ENCODE data around the gene SUN5. TPM values are rescaled to one million over a fixed set of nuclear protein-coding genes. Genes with fewer than 3 reads are reported as not detected.

The SUN5 gene
- not detected for total RNA-seq
- not detected for polyA plus RNA-seq (ENCODE audit: insufficient read depth, low read depth, low replicate concordance)
- long read RNA-seq, donor 1 = 0 reads
- long read RNA-seq, donor 2 = 0 reads
- long read RNA-seq, donor 3 = 0 reads
- long read RNA-seq, donor 4 = 0 reads
- long read RNA-seq, donor 5 = 0 reads
- long read RNA-seq, donor 6 = 0 reads
- long read RNA-seq, donor 7 = 0 reads
- long read RNA-seq, donor 8 = 0 reads
- long read RNA-seq, donor 9 = 0 reads
- long read RNA-seq, donor 10 = 0 reads

- Histone ChIP-seq H3K27me3 (ENCODE audit: control insufficient read depth, insufficient read depth, low read length) (no peaks in the 10 kb centered on the region), H3K9ac (ENCODE audit: low read length in 3 of 3) (no peak within 1 kb of the TSS), H3K27ac (ENCODE audit: low read depth in 2 of 2, low read length in 2 of 2) (no peak within 1 kb of the TSS), H3K9me3 (ENCODE audit: control insufficient read depth in 2 of 3, insufficient read depth in 1 of 3, low read length in 3 of 3) (peaks cover 0 to 4% (median 0%) of the 10 kb centered on the region in 3 donors), H3K4me1 (ENCODE audit: control insufficient read depth in 2 of 3, insufficient read depth in 2 of 3, low read depth in 1 of 3, low read length in 3 of 3) (no peaks in the 10 kb centered on the region), H3K4me3 (ENCODE audit: low read length in 3 of 3) (no peak within 1 kb of the TSS), H3K36me3 (ENCODE audit: control insufficient read depth in 2 of 3, insufficient read depth in 3 of 3, low read length in 3 of 3) (no peaks in the 10 kb centered on the region)
- FAIRE-seq (no peak), DNase-seq (no peak)
- TF ChIP-seq, protein P1, sequence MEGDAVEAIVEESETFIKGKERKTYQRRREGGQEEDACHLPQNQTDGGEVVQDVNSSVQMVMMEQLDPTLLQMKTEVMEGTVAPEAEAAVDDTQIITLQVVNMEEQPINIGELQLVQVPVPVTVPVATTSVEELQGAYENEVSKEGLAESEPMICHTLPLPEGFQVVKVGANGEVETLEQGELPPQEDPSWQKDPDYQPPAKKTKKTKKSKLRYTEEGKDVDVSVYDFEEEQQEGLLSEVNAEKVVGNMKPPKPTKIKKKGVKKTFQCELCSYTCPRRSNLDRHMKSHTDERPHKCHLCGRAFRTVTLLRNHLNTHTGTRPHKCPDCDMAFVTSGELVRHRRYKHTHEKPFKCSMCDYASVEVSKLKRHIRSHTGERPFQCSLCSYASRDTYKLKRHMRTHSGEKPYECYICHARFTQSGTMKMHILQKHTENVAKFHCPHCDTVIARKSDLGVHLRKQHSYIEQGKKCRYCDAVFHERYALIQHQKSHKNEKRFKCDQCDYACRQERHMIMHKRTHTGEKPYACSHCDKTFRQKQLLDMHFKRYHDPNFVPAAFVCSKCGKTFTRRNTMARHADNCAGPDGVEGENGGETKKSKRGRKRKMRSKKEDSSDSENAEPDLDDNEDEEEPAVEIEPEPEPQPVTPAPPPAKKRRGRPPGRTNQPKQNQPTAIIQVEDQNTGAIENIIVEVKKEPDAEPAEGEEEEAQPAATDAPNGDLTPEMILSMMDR (IDR thresholded peaks at IDR 0.05; ENCODE audit: borderline replicate concordance, extremely low read depth, insufficient read depth) = no peak
- intact Hi-C loops (cut with DNase I) = no loop called here
Measured at GRCh38 chr20:33004141-33004751, at the start of gene SUN5. Gene SUN5, minus strand, starts transcription at chr20:33004433. Its CDS starts 93 bp downstream, at chr20:33004340.

DNA sequence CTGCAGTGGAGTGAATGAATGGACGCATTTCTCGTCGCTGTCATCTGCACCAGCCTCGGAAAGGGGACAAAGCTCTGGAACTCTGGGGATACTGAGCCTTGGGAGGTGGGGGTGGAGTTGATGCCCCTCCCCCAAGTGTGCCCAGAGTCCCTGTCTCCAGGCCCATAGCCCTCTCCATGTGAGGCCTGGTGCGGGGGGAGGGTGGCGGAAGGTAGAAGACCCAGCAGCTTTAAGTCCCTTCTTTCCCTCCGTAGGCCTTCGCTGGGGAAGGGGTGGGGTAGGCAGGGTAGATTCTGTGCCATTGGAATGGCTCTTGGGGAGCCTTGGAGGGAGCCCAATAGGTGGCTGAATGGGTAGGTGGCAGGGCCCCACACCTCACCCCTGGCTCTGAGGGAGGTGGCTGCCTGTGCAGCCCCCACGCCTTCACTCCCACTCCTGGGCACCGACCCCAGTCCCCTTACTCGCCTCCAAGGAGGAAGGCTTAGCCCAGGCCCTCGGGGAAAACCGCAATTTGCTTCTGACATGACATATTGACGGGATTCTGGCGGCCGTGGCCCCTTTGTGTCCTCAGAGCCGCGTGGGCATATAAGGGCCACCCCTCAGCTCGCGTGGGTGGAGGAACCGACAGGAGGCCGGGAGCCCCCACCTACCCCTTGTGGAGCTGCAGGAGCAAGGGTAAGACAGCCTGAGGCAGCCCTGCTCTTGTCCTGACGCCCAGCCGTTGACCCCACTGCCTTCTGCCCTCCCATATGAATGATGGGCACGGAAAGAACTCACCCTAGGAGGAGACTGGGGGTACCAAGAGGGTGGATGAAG lies 49.3 kb upstream of the SUN5 start, which contains the start of gene BPIFB3:
BPIFB3 (plus strand) TSS at position 613 of the 816 bp plus-strand sequence. CDS start 1,533 bp downstream, outside the sequence.
- no peaks in the 10 kb centered on the region for H3K9me3 ChIP-seq (ENCODE audit: control insufficient read depth in 2 of 3, insufficient read depth in 1 of 3, low read length in 3 of 3)
- H3K36me3 ChIP-seq (ENCODE audit: control insufficient read depth in 2 of 3, insufficient read depth in 3 of 3, low read length in 3 of 3) = no peaks in the 10 kb centered on the region
- H3K4me3 ChIP-seq (ENCODE audit: low read length in 3 of 3) = no peak within 1 kb of the TSS
- TF ChIP-seq, protein P1 (IDR thresholded peaks at IDR 0.05; ENCODE audit: borderline replicate concordance, extremely low read depth, insufficient read depth) = no peak
- no peaks in the 10 kb centered on the region for H3K27me3 ChIP-seq (ENCODE audit: control insufficient read depth, insufficient read depth, low read length)
- H3K4me1 ChIP-seq (ENCODE audit: control insufficient read depth in 2 of 3, insufficient read depth in 2 of 3, low read depth in 1 of 3, low read length in 3 of 3) = no peaks in the 10 kb centered on the region
- no peak for FAIRE-seq
- intact Hi-C loops (cut with DNase I) = no loop called here
- no peak for DNase-seq
- no peak within 1 kb of the TSS for H3K9ac ChIP-seq (ENCODE audit: low read length in 3 of 3)
- no peak within 1 kb of the TSS for H3K27ac ChIP-seq (ENCODE audit: low read depth in 2 of 2, low read length in 2 of 2)

GRCh38 chr20:33051333-33051732 lies 47.1 kb upstream of the SUN5 start:
- DNase-seq (no peak), FAIRE-seq (no peak)
- no peaks in the 10 kb centered on the region for H3K36me3 ChIP-seq (ENCODE audit: control insufficient read depth in 2 of 3, insufficient read depth in 3 of 3, low read length in 3 of 3)
- H3K27me3 ChIP-seq (ENCODE audit: control insufficient read depth, insufficient read depth, low read length) = no peaks in the 10 kb centered on the region
- no peaks in the 10 kb centered on the region for H3K4me1 ChIP-seq (ENCODE audit: control insufficient read depth in 2 of 3, insufficient read depth in 2 of 3, low read depth in 1 of 3, low read length in 3 of 3)
- H3K9me3 ChIP-seq (ENCODE audit: control insufficient read depth in 2 of 3, insufficient read depth in 1 of 3, low read length in 3 of 3) = no peaks in the 10 kb centered on the region
- H3K27ac ChIP-seq (ENCODE audit: low read depth in 2 of 2, low read length in 2 of 2) = no peak overlapping the region
- H3K4me3 ChIP-seq (ENCODE audit: low read length in 3 of 3) = no peak overlapping the region
- intact Hi-C loops (cut with DNase I) = no loop called here
- H3K9ac ChIP-seq (ENCODE audit: low read length in 3 of 3) = no peak overlapping the region
- TF ChIP-seq, protein P1 (IDR thresholded peaks at IDR 0.05; ENCODE audit: borderline replicate concordance, extremely low read depth, insufficient read depth) = no peak

All from kidney (tissue), 22 donors.